Panc1 (cell line): ENCODE measurements around the gene HPDL.

Experiments
- CTCF ChIP-seq: fragments of 450-650 bp; IDR thresholded peaks from 2 replicates; pipeline ENCODE4 v1.5.1; 2017; ENCODE audit warnings: mild to moderate bottlenecking
- POLR2AphosphoS5 ChIP-seq: IDR thresholded peaks from 2 replicates; pipeline ENCODE4 v1.6.1; 2012; ENCODE audit warnings: mild to moderate bottlenecking, low read depth, low read length, moderate library complexity
- TCF7L2 ChIP-seq: IDR thresholded peaks from 2 replicates; pipeline ENCODE4 v1.6.1; 2011; ENCODE audit warnings: mild to moderate bottlenecking, low read depth, low read length, inconsistent platforms

GRCh38 chr1:45302505-45303150 is 24.1 kb upstream of the HPDL start:
- TF ChIP-seq POLR2AphosphoS5 (no peak), CTCF (no peak), TCF7L2 (no peak)
